Mucosa of descending colon (tissue), 3 donors: ENCODE results near the gene LY6G6F. TPM values are rescaled to one million over a fixed set of nuclear protein-coding genes. Genes with fewer than 3 reads are reported as not detected.

Experiments used
- ATAC-seq: fragments of 200-7000 bp; cut with Tn5 transposase; one replicate; pipeline ENCODE4 v1.9.1; 2020; ENCODE audit warnings: mild to moderate bottlenecking, moderate library complexity
- DNase-seq, 3 donors: peaks; one replicate each; pipeline ENCODE4 v3.0.0-alpha.2; 2020
- H3K36me3 ChIP-seq: fragments of 200-600 bp; one replicate; pipeline ENCODE4 v1.8.0; 2021; ENCODE audit warnings: low read depth, mild to moderate bottlenecking
- H3K4me1 ChIP-seq: fragments of 200-600 bp; one replicate; pipeline ENCODE4 v1.8.0; 2021; ENCODE audit warnings: low read depth, mild to moderate bottlenecking
- H3K4me3 ChIP-seq: fragments of 200-600 bp; one replicate; pipeline ENCODE4 v1.8.0; 2021; ENCODE audit warnings: mild to moderate bottlenecking
- H3K9me3 ChIP-seq: fragments of 200-600 bp; one replicate; pipeline ENCODE4 v1.8.0; 2021; ENCODE audit warnings: mild to moderate bottlenecking
- CTCF ChIP-seq: fragments of 200-600 bp; IDR thresholded peaks from one replicate; pipeline ENCODE4 v1.8.0; 2022; ENCODE audit warnings: antibody characterized with exemption, mild to moderate bottlenecking
- intact Hi-C, 2 donors: fragments of 100-400 bp; cut with DNase I in 1 of 2; cut with micrococcal nuclease in 1 of 2; formaldehyde crosslinking; loops; one replicate each; pipeline versions ENCODE4 v1.11.0 to v1.11.1; 2022; cut with DNase I, micrococcal nuclease
- total RNA-seq, 3 donors: library from RNA; stranded (reverse); fragmentation: NEBNext Ultra II Directional in 2 of 3; extraction: Animal tissue kit (Norgen Biotek cat#: 25700) in 2 of 3; gene quantifications; one replicate each; pipeline versions ENCODE4 v1.2.1 to v1.2.4, GENCODE V29; 2021 to 2023
- donor health status: DM: no; HTN: no; CAD: no; lungs with moderate emphysema.
- donor health status: DM: no; HTN: no; CAD: no.
- donor health status: DM: no; HTN: yes; CAD: no.

Gene LY6G6F
- total RNA-seq, 3 donors from 2014 or later = not detected

GRCh38 chr6:31711233-31711632 is 4.6 kb downstream of the LY6G6F start:
- Histone ChIP-seq H3K36me3 (no peaks in the 10 kb centered on the region), H3K9me3 (no peaks in the 10 kb centered on the region), H3K4me1 (peaks cover 17% of the 10 kb centered on the region), H3K4me3 (no peak overlapping the region)
- peak in 2 of 3 donors; percentile 65 to 66 for DNase-seq
- TF ChIP-seq CTCF = no peak
- intact Hi-C loops = no loop called here
- ATAC-seq = peak; percentile 83

GRCh38 chr6:31712296-31712695 is 5.6 kb downstream of the LY6G6F start:
- intact Hi-C loops = no loop called here

GRCh38 chr6:31713465-31713864 is 6.8 kb downstream of the LY6G6F start:
- no peak for DNase-seq
- no peak for TF ChIP-seq CTCF
- H3K4me1 ChIP-seq = peaks cover 25% of the 10 kb centered on the region
- no peaks in the 10 kb centered on the region for H3K9me3 ChIP-seq
- H3K4me3 ChIP-seq = no peak overlapping the region
- intact Hi-C loops = no loop called here
- H3K36me3 ChIP-seq = no peaks in the 10 kb centered on the region
- ATAC-seq = no peak

More at GRCh38 chr6:31712296-31712695, 5.6 kb downstream of the LY6G6F start:
- H3K4me3 ChIP-seq = no peak overlapping the region
- peaks cover 17% of the 10 kb centered on the region for H3K4me1 ChIP-seq
- TF ChIP-seq CTCF = no peak
- DNase-seq (peak in 1 of 3 donors; percentile 47), ATAC-seq (peak; percentile 63)
- no peaks in the 10 kb centered on the region for H3K9me3 ChIP-seq
- H3K36me3 ChIP-seq = no peaks in the 10 kb centered on the region

- TF ChIP-seq CTCF = no peak
- peak; percentile 29 for ATAC-seq
Observed at GRCh38 chr6:31713991-31714684, 7.5 kb downstream of the LY6G6F start.

GRCh38 chr6:31715022-31715958 is 8.6 kb downstream of the LY6G6F start, which contains the start of gene LY6G6D:
Gene LY6G6D (plus strand): TSS chr6:31715348. CDS start chr6:31715356, 8 bp downstream.
- intact Hi-C loops = no loop called here
- no peaks in the 10 kb centered on the region for H3K9me3 ChIP-seq
- no peaks in the 10 kb centered on the region for H3K36me3 ChIP-seq
- no peak for TF ChIP-seq CTCF
- DNase-seq (no peak), ATAC-seq (no peak)
- peaks cover 33% of the 10 kb centered on the region for H3K4me1 ChIP-seq
- no peak within 1 kb of the TSS for H3K4me3 ChIP-seq

More at GRCh38 chr6:31713991-31714684, 7.5 kb downstream of the LY6G6F start:
- intact Hi-C loops = no loop called here
- Histone ChIP-seq H3K4me3 (no peak overlapping the region), H3K9me3 (no peaks in the 10 kb centered on the region), H3K36me3 (no peaks in the 10 kb centered on the region), H3K4me1 (peaks cover 32% of the 10 kb centered on the region)
- peak in 1 of 3 donors; percentile 44 for DNase-seq
